ENCODE data around the gene NKD2.

- TF ChIP-seq CEBPB (IDR thresholded peaks at IDR 0.05) = no peak
- no peak for TF ChIP-seq POLR2A (IDR thresholded peaks at IDR 0.05; ENCODE audit: low read length)
- no peak for TF ChIP-seq RCOR1 (IDR thresholded peaks at IDR 0.05; ENCODE audit: low read depth, low read length)
- TF ChIP-seq ESRRA (IDR thresholded peaks at IDR 0.05; ENCODE audit: borderline replicate concordance, low read length) = no peak
- no peak for TF ChIP-seq EP300 (IDR thresholded peaks at IDR 0.05)
- no peak for TF ChIP-seq CTCF (IDR thresholded peaks at IDR 0.05)
- no peak for TF ChIP-seq SMC3 (IDR thresholded peaks at IDR 0.05)
- no peak for TF ChIP-seq CHD4 (IDR thresholded peaks at IDR 0.05; ENCODE audit: borderline replicate concordance)
- no peak for TF ChIP-seq USF2 (IDR thresholded peaks at IDR 0.05)
- TF ChIP-seq ELK1 (IDR thresholded peaks at IDR 0.05; ENCODE audit: low read depth, low read length) = no peak
- no peak for TF ChIP-seq RNF2 (IDR thresholded peaks at IDR 0.05; ENCODE audit: borderline replicate concordance, low read depth)
Measured at GRCh38 chr5:1030801-1031271, 22.2 kb downstream of the NKD2 start.

All from A549 (cell line).